Endothelial cell of umbilical vein (primary cell): Measurements from ENCODE around the gene PKN1.

Experiments
- FOS ChIP-seq: IDR thresholded peaks from 2 replicates; pipeline ENCODE4 v1.6.1; 2011; ENCODE audit warnings: mild to moderate bottlenecking, low read length, moderate library complexity, borderline replicate concordance; ENCODE audit not compliant: insufficient read depth
- POLR2A ChIP-seq: IDR thresholded peaks from 2 replicates; pipeline ENCODE4 v1.6.1; 2012; ENCODE audit warnings: low read depth, mild to moderate bottlenecking, control low read depth, low read length

DNA sequence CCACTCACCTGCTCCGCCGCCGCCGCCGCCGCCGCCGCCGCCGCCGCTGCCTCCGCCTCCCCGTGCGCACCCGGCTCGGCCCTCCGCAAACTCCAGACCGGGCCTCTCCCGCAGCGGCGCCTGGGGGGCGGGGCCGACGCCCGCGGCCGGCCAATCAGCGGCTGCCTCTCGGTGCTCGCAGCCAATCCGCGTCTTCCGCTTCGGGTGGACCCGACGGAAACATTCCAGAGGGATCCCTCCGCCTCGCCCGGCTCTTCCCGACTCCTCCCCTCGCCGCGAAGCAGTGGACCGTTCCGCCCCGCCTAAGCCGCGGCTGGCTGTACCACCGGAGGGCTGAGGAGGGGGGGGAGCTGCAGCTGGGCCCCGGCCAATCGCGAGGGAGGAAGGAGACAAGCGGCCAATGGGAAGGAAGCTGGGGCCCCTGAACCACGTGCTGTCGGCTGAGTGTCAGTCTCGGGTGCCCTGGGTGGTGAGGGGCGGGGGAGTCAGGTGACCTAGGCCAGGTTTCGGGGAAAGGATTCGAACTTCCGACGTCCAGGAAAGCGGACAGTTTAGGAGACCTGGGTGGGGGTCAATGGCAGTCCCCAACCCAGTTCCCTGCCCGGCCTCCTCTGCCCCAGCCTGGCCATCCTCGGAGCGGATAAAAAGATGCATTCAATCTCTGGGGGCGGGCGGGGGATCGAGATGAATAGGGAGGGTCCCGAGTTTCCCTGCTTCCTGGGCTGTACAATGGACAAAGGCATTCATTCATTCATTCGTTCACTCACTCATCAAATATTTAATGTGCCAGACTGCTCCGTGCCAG, 63.1 kb downstream of the PKN1 start, which contains the start of gene GIPC1:
- TF ChIP-seq POLR2A, result no peak
- no peak for TF ChIP-seq FOS
